ENCODE measurements around the gene TMEM109. TPM values are rescaled to one million over a fixed set of nuclear protein-coding genes. Genes with fewer than 3 reads are reported as not detected.
A peak's percentile ranks its signal among the peaks of the same experiment; 100 is the strongest.

Gene TMEM109
- total and polyA plus RNA-seq, 7 donors = 69.2 to 130 (median 72.5) TPM

DNA sequence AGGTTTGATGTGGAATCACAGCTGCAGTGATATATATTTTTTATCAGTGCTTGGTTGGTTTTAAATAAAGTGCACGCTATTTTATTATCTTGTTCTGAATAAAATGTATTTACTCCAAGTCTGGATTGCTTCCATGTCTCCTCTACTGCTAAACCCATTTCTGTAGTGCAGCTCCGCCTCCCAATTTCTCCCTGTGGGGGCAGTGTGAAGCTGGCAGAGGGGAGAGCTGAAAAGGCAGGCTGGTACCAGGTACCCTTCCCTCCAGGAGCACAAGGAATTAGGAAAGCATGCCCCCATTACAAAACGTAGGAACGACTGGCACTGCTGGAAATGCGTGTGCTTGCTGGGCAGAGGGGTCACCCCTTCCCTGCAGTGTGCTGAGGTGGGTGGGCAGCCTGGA lies 9.4 kb downstream of the TMEM109 start:
- 69 to 74% (median 70%) methylated on average over 5 of the region's 5 CpGs for WGBS, 3 donors
- peak in 1 of 4 donors; percentile 8 for ATAC-seq

GRCh38 chr11:60923800-60924109 lies 9.8 kb downstream of the TMEM109 start:
- whole genome bisulfite sequencing, 3 donors = 53 to 60% (median 58%) methylated on average over 6 of the region's 6 CpGs
- DNase-seq = no peak

More for the DNA sequence above, 9.4 kb downstream of the TMEM109 start:
- H3K27me3 ChIP-seq (ENCODE audit: insufficient read depth in 3 of 3, low read length in 2 of 3) = peaks cover 0 to 23% (median 4%) of the 10 kb centered on the region in 3 donors
- no peaks in the 10 kb centered on the region for H3K9me3 ChIP-seq
- H3K4me1 ChIP-seq = peaks cover 32% of the 10 kb centered on the region
- intact Hi-C loops (cut with DNase I) = no loop called here
- H3K27ac ChIP-seq = no peak overlapping the region
- no peak for DNase-seq
- H3K4me3 ChIP-seq = no peak overlapping the region
- H3K36me3 ChIP-seq (ENCODE audit: insufficient read depth in 1 of 2, low read depth in 1 of 2) = peaks cover 5 to 36% of the 10 kb centered on the region in 2 donors
- TF ChIP-seq CTCF (IDR thresholded peaks at IDR 0.05) = no peak

GRCh38 chr11:60924110-60924905 lies 10.3 kb downstream of the TMEM109 start, which contains the start of gene TMEM132A:
Gene TMEM132A, plus strand, starts transcription at chr11:60924460. Its CDS starts 174 bp downstream, at chr11:60924634.
- Histone ChIP-seq H3K27ac (no peak within 1 kb of the TSS), H3K9me3 (no peaks in the 10 kb centered on the region), H3K27me3 (ENCODE audit: insufficient read depth in 3 of 3, low read length in 2 of 3) (peaks cover 0 to 23% (median 4%) of the 10 kb centered on the region in 3 donors), H3K36me3 (ENCODE audit: insufficient read depth in 1 of 2, low read depth in 1 of 2) (peaks cover 5 to 36% of the 10 kb centered on the region in 2 donors), H3K4me1 (peaks cover 22% of the 10 kb centered on the region), H3K4me3 (peak within 1 kb of the TSS; percentile 65)
- no peak for TF ChIP-seq CTCF (IDR thresholded peaks at IDR 0.05)
- 0 to 1% (median 1%) methylated on average over 34 to 69 of the region's 69 CpGs for WGBS, 3 donors
- intact Hi-C loops (cut with DNase I) = no loop called here
- ATAC-seq (peak; percentile 61 to 87 (median 75)), DNase-seq (peak; percentile 73 to 78)

More at GRCh38 chr11:60923800-60924109, 9.8 kb downstream of the TMEM109 start:
- Histone ChIP-seq H3K36me3 (ENCODE audit: insufficient read depth in 1 of 2, low read depth in 1 of 2) (peaks cover 5 to 36% of the 10 kb centered on the region in 2 donors), H3K9me3 (no peaks in the 10 kb centered on the region), H3K4me1 (peaks cover 28% of the 10 kb centered on the region), H3K4me3 (peak overlapping the region; percentile 65), H3K27ac (no peak overlapping the region), H3K27me3 (ENCODE audit: insufficient read depth in 3 of 3, low read length in 2 of 3) (peaks cover 0 to 23% (median 4%) of the 10 kb centered on the region in 3 donors)
- intact Hi-C loops (cut with DNase I) = no loop called here
- ATAC-seq = peak; percentile 22 to 30 (median 26)
- no peak for TF ChIP-seq CTCF (IDR thresholded peaks at IDR 0.05)

- H3K9me3 ChIP-seq = no peaks in the 10 kb centered on the region
- DNase-seq = no peak
- peaks cover 5 to 30% of the 10 kb centered on the region in 2 donors for H3K36me3 ChIP-seq (ENCODE audit: insufficient read depth in 1 of 2, low read depth in 1 of 2)
- 5 to 9% (median 5%) methylated on average over 24 to 35 of the region's 35 CpGs for WGBS, 3 donors
- peaks cover 0 to 23% (median 4%) of the 10 kb centered on the region in 3 donors for H3K27me3 ChIP-seq (ENCODE audit: insufficient read depth in 3 of 3, low read length in 2 of 3)
- H3K4me1 ChIP-seq = peaks cover 14% of the 10 kb centered on the region
- TF ChIP-seq CTCF (IDR thresholded peaks at IDR 0.05) = no peak
- peak in 2 of 4 donors; percentile 9 to 13 for ATAC-seq
- no peak overlapping the region for H3K27ac ChIP-seq
- intact Hi-C loops (cut with DNase I) = no loop called here
- H3K4me3 ChIP-seq = peak overlapping the region; percentile 65
Measured at GRCh38 chr11:60924906-60925853, 11.2 kb downstream of the TMEM109 start.

Data from psoas muscle (tissue), 8 donors.